ENCODE data around the gene SEC24A.
"Not testable (repeated sequence)": the region's sequence is repeated elsewhere in the genome, so short reads cannot be mapped to it uniquely, and the experiment has no call there.

DNA sequence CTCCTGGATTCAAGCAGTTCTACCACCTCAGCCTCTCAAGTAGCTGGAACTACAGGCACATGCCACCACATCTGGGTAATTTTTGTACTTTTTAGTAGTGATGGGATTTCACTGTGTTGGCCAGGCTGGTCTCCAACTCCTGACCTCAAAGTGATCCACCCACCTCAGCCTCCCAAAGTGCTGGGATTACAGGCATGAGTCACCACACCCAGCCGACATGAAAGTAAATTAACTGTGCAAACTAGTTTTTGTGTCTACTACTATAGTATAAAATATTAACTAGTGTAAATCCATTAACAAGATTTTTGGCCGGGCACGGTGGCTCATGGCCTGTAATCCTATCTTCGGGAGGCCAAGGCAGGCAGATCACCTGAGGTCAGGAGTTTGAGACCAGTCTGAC, 25.0 kb downstream of the SEC24A start:
- TF ChIP-seq, protein P1, sequence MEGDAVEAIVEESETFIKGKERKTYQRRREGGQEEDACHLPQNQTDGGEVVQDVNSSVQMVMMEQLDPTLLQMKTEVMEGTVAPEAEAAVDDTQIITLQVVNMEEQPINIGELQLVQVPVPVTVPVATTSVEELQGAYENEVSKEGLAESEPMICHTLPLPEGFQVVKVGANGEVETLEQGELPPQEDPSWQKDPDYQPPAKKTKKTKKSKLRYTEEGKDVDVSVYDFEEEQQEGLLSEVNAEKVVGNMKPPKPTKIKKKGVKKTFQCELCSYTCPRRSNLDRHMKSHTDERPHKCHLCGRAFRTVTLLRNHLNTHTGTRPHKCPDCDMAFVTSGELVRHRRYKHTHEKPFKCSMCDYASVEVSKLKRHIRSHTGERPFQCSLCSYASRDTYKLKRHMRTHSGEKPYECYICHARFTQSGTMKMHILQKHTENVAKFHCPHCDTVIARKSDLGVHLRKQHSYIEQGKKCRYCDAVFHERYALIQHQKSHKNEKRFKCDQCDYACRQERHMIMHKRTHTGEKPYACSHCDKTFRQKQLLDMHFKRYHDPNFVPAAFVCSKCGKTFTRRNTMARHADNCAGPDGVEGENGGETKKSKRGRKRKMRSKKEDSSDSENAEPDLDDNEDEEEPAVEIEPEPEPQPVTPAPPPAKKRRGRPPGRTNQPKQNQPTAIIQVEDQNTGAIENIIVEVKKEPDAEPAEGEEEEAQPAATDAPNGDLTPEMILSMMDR (conservative IDR thresholded peaks at IDR 0.05; ENCODE audit: low read depth, low read length): not testable (repeated sequence)
- TF ChIP-seq EZH2 (IDR thresholded peaks at IDR 0.05; ENCODE audit: borderline replicate concordance, low read depth, low read length, poor library complexity, severe bottlenecking): not testable (repeated sequence)

Data from A673 (cell line).